Measurements from ENCODE around the gene RBM20. TPM values are rescaled to one million over a fixed set of nuclear protein-coding genes. Genes with fewer than 3 reads are reported as not detected.

Gene RBM20
- polyA plus RNA-seq, 1 donor, result 0.96 TPM

DNA sequence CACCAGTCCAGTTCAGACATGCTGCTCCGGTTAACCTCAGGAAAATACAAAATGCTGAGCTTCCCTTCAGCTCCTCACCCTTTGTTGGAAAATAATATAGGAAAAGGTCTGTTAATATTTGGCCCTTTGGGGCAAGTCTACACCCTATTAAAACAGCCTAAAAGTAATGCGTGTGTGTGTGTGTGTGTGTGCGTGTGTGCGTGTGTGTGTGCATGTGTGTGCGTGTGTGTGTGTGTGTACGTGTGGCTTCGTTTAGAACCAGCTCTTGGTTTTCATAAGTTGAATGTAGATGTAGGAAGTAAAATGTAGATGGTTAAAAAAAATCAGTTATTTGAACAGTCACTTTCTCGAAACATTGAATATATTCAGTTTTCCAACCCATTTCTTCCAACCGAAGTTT lies 166.5 kb downstream of the RBM20 start:
- WGBS (ENCODE audit: insufficient coverage, low lambda C conversion rate), result no CpG with 5 or more reads among the region's 9 CpGs

DNA sequence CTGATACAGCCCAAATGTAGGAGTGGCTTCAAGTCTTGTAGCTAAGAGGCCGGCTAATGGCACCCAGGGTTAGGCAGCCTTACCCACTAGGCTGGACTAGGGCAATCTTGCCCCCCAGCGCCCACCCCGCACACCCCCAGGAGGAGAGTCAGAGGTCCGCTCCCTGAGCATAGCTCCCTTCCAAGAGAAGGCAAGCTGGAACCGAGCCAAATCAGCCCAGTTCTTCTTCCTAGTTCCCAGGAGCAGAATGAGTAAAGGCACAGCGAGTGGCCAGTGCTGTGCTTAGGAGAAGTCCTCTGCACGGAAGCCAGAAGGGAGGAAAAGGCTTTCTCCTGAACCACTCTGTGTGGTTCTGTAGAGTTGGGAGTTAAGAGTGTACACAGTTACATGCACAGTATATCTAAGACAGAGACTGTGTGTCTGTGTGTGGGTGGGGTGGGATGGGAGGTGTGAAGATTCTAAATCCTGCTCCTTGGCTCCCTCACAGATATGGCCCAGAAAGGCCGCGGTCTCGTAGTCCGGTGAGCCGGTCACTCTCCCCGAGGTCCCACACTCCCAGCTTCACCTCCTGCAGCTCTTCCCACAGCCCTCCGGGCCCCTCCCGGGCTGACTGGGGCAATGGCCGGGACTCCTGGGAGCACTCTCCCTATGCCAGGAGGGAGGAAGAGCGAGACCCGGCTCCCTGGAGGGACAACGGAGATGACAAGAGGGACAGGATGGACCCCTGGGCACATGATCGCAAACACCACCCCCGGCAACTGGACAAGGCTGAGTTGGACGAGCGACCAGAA lies 167.8 kb downstream of the RBM20 start:
- Histone ChIP-seq H3K4me3 (ENCODE audit: low read length) (no peak overlapping the region), H3K27me3 (ENCODE audit: control insufficient read depth, insufficient read depth, low read length) (no peaks in the 10 kb centered on the region), H3K27ac (ENCODE audit: low read length) (no peak overlapping the region), H3K9me3 (ENCODE audit: control insufficient read depth, low read depth, low read length) (no peaks in the 10 kb centered on the region), H3K4me1 (ENCODE audit: control insufficient read depth, insufficient read depth, low read length) (peaks cover 17% of the 10 kb centered on the region), H3K36me3 (ENCODE audit: control insufficient read depth, insufficient read depth, low read length) (no peaks in the 10 kb centered on the region)
- DNase-seq, result no peak
- WGBS (ENCODE audit: insufficient coverage, low lambda C conversion rate), result no CpG with 5 or more reads among the region's 23 CpGs

More for the DNA sequence above, 166.5 kb downstream of the RBM20 start:
- DNase-seq, result no peak
- H3K36me3 ChIP-seq (ENCODE audit: control insufficient read depth, insufficient read depth, low read length), result no peaks in the 10 kb centered on the region
- H3K27ac ChIP-seq (ENCODE audit: low read length), result no peak overlapping the region
- no peaks in the 10 kb centered on the region for H3K27me3 ChIP-seq (ENCODE audit: control insufficient read depth, insufficient read depth, low read length)
- peaks cover 17% of the 10 kb centered on the region for H3K4me1 ChIP-seq (ENCODE audit: control insufficient read depth, insufficient read depth, low read length)
- H3K4me3 ChIP-seq (ENCODE audit: low read length), result no peak overlapping the region
- H3K9me3 ChIP-seq (ENCODE audit: control insufficient read depth, low read depth, low read length), result no peaks in the 10 kb centered on the region

DNA sequence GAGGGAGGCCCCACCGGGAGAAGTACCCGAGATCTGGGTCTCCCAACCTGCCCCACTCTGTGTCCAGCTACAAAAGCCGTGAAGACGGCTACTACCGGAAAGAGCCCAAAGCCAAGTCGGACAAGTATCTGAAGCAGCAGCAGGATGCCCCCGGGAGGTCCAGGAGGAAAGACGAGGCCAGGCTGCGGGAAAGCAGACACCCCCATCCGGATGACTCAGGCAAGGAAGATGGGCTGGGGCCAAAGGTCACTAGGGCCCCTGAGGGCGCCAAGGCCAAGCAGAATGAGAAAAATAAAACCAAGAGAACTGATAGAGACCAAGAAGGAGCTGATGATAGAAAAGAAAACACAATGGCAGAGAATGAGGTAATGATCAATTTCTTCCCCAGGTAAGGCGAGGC lies 168.4 kb downstream of the RBM20 start:
- Histone ChIP-seq H3K27ac (ENCODE audit: low read length) (no peak overlapping the region), H3K36me3 (ENCODE audit: control insufficient read depth, insufficient read depth, low read length) (no peaks in the 10 kb centered on the region), H3K9me3 (ENCODE audit: control insufficient read depth, low read depth, low read length) (no peaks in the 10 kb centered on the region), H3K4me3 (ENCODE audit: low read length) (no peak overlapping the region), H3K27me3 (ENCODE audit: control insufficient read depth, insufficient read depth, low read length) (no peaks in the 10 kb centered on the region), H3K4me1 (ENCODE audit: control insufficient read depth, insufficient read depth, low read length) (peaks cover 17% of the 10 kb centered on the region)
- no peak for DNase-seq
- WGBS (ENCODE audit: insufficient coverage, low lambda C conversion rate), result no CpG with 5 or more reads among the region's 12 CpGs

DNA sequence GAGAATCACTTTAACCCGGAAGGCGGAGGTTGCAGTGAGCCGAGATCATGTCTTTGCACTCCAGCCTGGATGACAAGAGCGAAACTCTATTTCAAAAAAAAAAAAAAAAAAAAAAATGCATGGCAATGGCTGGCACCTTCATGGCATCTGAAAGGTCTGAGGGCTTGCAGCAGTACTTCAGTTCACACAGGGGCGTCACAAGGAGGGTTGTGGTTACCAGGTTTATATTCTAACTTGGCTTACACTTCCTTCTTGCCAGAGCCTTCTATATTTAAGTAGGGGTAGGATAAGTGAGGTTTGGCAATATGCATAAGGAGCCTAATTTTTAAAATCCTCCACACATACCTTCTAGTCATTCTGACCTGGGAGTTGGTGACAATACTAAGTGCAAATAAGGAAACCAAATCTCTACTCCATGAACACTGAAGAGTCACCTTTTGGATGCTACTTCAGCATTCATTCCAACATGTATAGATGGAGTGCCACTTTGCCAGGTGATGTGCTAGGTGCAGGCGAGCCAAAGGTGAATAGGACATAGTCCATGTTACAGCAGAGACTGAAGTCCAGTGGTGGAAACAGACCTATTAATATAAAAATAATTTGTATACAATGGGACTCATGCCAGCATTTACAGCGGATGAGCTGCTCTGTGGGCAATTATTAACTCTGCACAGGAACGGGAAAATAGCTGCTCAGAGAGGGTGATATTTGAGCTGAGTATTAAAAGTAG lies 169.8 kb downstream of the RBM20 start:
- Histone ChIP-seq H3K4me3 (ENCODE audit: low read length) (no peak overlapping the region), H3K27ac (ENCODE audit: low read length) (peak overlapping the region; percentile 20), H3K4me1 (ENCODE audit: control insufficient read depth, insufficient read depth, low read length) (peaks cover 13% of the 10 kb centered on the region), H3K9me3 (ENCODE audit: control insufficient read depth, low read depth, low read length) (no peaks in the 10 kb centered on the region), H3K36me3 (ENCODE audit: control insufficient read depth, insufficient read depth, low read length) (no peaks in the 10 kb centered on the region), H3K27me3 (ENCODE audit: control insufficient read depth, insufficient read depth, low read length) (no peaks in the 10 kb centered on the region)
- DNase-seq, result peak; percentile 61 to 81
- WGBS (ENCODE audit: insufficient coverage, low lambda C conversion rate), result 15% methylated on average over 2 of the region's 8 CpGs

DNA sequence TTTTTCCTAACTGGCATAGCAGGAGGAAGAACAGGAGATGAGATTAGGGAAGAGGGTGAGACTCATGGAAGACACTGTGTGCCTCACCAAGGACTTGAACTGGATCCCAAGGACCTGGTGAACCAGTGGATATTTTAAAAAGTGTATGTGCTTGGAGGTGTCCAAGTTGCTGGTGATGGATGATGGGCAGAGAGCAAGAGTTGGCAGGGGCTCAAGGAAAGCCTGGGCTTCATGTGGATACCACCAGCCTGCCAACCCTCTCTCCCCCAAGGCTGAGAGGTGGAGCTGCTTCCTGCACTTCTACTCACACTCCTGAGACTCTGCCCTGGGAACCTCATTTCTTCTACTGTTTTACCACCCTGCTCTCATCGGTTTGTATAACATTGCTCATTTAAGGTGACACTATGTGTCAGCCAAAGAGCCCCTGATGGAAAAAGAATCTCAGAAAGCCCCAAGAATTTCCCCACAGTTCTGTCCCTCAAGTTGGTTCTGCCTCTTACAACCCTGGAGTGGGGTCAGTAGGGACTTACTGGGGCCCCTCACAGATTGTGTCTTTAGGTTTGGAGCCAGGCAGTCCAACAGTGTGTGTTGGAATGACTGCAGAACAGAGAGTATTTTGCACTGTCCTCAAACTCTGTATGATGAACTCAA lies 171.3 kb downstream of the RBM20 start:
- H3K36me3 ChIP-seq (ENCODE audit: control insufficient read depth, insufficient read depth, low read length), result no peaks in the 10 kb centered on the region
- no peak overlapping the region for H3K4me3 ChIP-seq (ENCODE audit: low read length)
- DNase-seq, result no peak
- H3K4me1 ChIP-seq (ENCODE audit: control insufficient read depth, insufficient read depth, low read length), result peaks cover 14% of the 10 kb centered on the region
- no peak overlapping the region for H3K27ac ChIP-seq (ENCODE audit: low read length)
- WGBS (ENCODE audit: insufficient coverage, low lambda C conversion rate), result no CpG with 5 or more reads among the region's 1 CpG
- H3K9me3 ChIP-seq (ENCODE audit: control insufficient read depth, low read depth, low read length), result no peaks in the 10 kb centered on the region
- H3K27me3 ChIP-seq (ENCODE audit: control insufficient read depth, insufficient read depth, low read length), result no peaks in the 10 kb centered on the region

DNA sequence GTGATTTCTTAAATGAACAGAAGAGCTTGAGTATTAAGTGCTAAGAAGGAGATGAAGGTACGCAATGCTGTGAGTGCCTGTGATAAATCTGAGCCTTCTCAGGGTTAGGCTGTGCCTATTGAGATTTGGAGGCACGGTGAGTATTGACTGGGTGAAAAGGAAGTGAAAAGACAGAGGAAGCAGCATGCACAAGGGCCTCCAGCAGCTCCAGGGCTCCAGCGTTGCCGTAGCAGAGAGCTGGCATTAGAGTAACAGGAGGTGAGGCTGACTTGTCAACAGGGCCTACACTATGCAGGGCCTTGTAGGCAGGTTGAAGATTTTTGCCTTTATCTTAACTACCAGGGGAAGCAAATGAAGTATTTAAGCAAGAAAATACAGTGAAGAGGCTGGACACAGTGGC lies 173.5 kb downstream of the RBM20 start:
- DNase-seq, result no peak
- 70% methylated on average over 2 of the region's 4 CpGs for WGBS (ENCODE audit: insufficient coverage, low lambda C conversion rate)
- Histone ChIP-seq H3K4me3 (ENCODE audit: low read length) (no peak overlapping the region), H3K27ac (ENCODE audit: low read length) (no peak overlapping the region), H3K27me3 (ENCODE audit: control insufficient read depth, insufficient read depth, low read length) (no peaks in the 10 kb centered on the region), H3K9me3 (ENCODE audit: control insufficient read depth, low read depth, low read length) (no peaks in the 10 kb centered on the region), H3K4me1 (ENCODE audit: control insufficient read depth, insufficient read depth, low read length) (peaks cover 14% of the 10 kb centered on the region), H3K36me3 (ENCODE audit: control insufficient read depth, insufficient read depth, low read length) (no peaks in the 10 kb centered on the region)

DNA sequence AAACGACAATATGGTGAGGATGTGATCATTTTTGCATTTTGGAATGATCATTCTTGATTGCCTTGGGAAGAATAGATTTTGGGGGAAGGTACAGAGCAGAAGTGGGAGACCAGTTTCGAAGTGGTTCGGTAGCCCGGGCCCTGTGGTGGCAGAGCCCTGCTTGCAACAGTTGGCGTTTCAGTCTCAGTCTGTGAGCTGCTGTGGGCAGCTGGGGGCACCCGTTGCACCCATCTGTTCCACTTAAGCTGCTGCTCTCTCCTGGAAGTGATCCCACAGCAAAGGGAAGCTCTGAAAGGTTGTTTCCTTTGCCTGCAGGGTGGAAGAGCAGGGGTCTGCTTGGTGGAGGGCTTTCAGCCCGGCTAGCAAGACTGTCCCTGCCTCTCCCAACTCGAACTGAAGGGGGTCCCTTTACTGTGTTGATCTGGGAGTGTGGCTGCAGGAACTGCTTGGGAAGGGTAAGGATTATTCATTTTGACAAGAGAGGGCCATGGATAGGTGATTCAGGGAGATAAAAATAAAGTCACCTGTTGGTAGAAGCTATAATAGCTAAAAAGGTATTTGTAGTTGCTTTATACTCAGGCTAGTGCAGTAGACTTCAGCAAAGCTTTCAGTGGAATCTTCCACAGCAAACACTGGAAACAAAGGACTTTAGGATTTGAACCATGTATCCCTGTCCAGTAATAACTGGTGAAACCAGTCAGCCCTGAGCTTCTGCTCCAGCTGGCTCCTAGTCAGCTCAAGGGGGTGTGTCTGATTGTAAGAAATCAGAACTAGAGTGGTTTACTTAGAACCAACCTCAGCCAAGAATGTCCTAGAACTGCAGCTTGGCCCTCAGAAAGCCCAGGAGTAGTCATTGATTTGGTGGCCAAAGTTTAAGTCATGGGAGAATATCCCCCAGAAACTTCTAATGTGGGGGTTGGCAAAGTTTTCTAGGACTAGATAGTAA lies 174.4 kb downstream of the RBM20 start:
- Histone ChIP-seq H3K27ac (ENCODE audit: low read length) (no peak overlapping the region), H3K27me3 (ENCODE audit: control insufficient read depth, insufficient read depth, low read length) (no peaks in the 10 kb centered on the region), H3K4me1 (ENCODE audit: control insufficient read depth, insufficient read depth, low read length) (peaks cover 22% of the 10 kb centered on the region), H3K36me3 (ENCODE audit: control insufficient read depth, insufficient read depth, low read length) (no peaks in the 10 kb centered on the region), H3K4me3 (ENCODE audit: low read length) (no peak overlapping the region), H3K9me3 (ENCODE audit: control insufficient read depth, low read depth, low read length) (no peaks in the 10 kb centered on the region)
- no CpG with 5 or more reads among the region's 8 CpGs for WGBS (ENCODE audit: insufficient coverage, low lambda C conversion rate)
- peak in 1 of 2 donors; percentile 60 for DNase-seq

DNA sequence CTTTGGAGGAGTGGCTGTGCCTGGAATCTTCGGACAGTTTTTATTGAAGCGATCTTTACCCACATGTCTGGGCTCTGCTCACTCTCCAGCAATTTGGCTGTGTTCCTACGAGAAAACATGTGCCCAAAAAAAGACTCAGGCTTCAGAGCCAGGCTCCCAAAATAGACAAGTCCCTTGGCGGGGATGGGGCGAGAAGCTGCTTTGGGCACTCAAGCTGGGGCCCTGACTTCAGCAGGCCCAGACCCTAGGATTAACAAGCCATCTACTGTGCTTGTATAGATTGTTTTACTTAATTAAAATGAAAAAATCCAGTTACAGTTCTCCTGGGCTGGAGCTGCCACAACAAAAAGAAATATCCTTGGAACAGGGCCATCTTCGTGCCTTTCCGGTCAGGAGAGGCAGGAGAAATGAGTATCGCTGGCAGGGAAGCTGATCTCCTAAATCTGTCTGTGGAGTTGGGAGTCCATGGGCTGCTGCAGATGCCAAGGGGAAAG lies 176.2 kb downstream of the RBM20 start:
- no peak for DNase-seq
- H3K9me3 ChIP-seq (ENCODE audit: control insufficient read depth, low read depth, low read length), result no peaks in the 10 kb centered on the region
- peak overlapping the region; percentile 31 for H3K27ac ChIP-seq (ENCODE audit: low read length)
- WGBS (ENCODE audit: insufficient coverage, low lambda C conversion rate), result 20% methylated on average over 1 of the region's 8 CpGs
- H3K27me3 ChIP-seq (ENCODE audit: control insufficient read depth, insufficient read depth, low read length), result no peaks in the 10 kb centered on the region
- H3K4me3 ChIP-seq (ENCODE audit: low read length), result no peak overlapping the region
- H3K36me3 ChIP-seq (ENCODE audit: control insufficient read depth, insufficient read depth, low read length), result no peaks in the 10 kb centered on the region
- H3K4me1 ChIP-seq (ENCODE audit: control insufficient read depth, insufficient read depth, low read length), result peaks cover 29% of the 10 kb centered on the region

DNA sequence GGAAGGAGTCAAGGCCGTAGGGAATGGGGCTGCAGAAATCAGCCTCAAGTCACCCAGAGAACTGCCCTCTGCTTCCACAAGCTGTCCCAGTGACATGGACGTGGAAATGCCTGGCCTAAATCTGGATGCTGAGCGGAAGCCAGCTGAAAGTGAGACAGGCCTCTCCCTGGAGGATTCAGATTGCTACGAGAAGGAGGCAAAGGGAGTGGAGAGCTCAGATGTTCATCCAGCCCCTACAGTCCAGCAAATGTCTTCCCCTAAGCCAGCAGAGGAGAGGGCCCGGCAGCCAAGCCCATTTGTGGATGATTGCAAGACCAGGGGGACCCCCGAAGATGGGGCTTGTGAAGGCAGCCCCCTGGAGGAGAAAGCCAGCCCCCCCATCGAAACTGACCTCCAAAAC lies 177.4 kb downstream of the RBM20 start:
- no CpG with 5 or more reads among the region's 7 CpGs for WGBS (ENCODE audit: insufficient coverage, low lambda C conversion rate)
- no peak overlapping the region for H3K27ac ChIP-seq (ENCODE audit: low read length)
- DNase-seq, result no peak

More for the DNA sequence above, 177.4 kb downstream of the RBM20 start:
- Histone ChIP-seq H3K27me3 (ENCODE audit: control insufficient read depth, insufficient read depth, low read length) (no peaks in the 10 kb centered on the region), H3K4me3 (ENCODE audit: low read length) (no peak overlapping the region), H3K4me1 (ENCODE audit: control insufficient read depth, insufficient read depth, low read length) (peaks cover 29% of the 10 kb centered on the region), H3K36me3 (ENCODE audit: control insufficient read depth, insufficient read depth, low read length) (no peaks in the 10 kb centered on the region), H3K9me3 (ENCODE audit: control insufficient read depth, low read depth, low read length) (no peaks in the 10 kb centered on the region)
